ENCODE results near the gene WNT11.

DNA sequence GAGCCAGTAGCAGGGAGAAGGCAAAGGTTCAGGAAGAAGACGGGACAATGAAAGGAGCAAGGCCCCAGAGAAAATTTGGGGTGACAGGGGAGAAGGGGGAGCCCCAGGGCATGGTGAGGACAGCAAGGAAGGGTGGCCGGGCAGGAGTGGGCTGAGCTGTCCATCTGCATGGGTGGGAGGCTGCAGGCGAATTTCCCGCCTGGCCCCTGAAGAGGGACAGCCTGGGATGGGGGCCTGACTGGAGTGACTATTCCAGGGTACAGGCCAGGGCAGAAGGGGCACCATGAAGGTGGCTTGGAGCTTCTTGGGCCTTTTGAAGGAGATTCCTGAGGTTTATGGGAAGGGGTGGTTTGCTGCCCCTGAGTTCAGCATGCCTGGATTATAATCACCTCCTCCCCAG is 56.2 kb downstream of the WNT11 start:
- no peak for TF ChIP-seq YY1 (IDR thresholded peaks at IDR 0.05; ENCODE audit: insufficient read depth, insufficient read length)
- no peak for TF ChIP-seq SUZ12 (IDR thresholded peaks at IDR 0.05; ENCODE audit: extremely low read depth, insufficient read depth, insufficient read length)
- TF ChIP-seq ZNF274 (IDR thresholded peaks at IDR 0.05; ENCODE audit: low read depth, low read length), result no peak
